AG04449 (cell line): ENCODE measurements around the gene DIAPH2.
"Not testable (repeated sequence)": the region's sequence is repeated elsewhere in the genome, so short reads cannot be mapped to it uniquely, and the experiment has no call there.

Experiments
- CTCF ChIA-PET: fragments of 350-600 bp; formaldehyde crosslinking; extraction: SDS; loops from one replicate; lab custom pipeline; 2021; ENCODE audit warnings: antibody characterized with exemption; lab: Yijun Ruan, JAX
- POLR2A ChIA-PET: fragments of 400-600, 350-600 bp; formaldehyde crosslinking; extraction: SDS; loops from one replicate; lab custom pipeline; 2020; ENCODE audit warnings: antibody characterized with exemption, inconsistent platforms; lab: Yijun Ruan, JAX
- DNase-seq: peaks from one replicate; pipeline ENCODE4 v3.0.0-alpha.2; 2010; ENCODE audit warnings: low read depth, low spot score
- H3K4me3 ChIP-seq: 2 replicates; pipeline ENCODE4 v1.5.1; 2011; ENCODE audit warnings: low read depth, mild to moderate bottlenecking, control low read depth, low read length
- CTCF ChIP-seq: IDR thresholded peaks from one replicate; pipeline ENCODE4 v1.5.1; 2011; ENCODE audit warnings: mild to moderate bottlenecking, moderate library complexity, low read length, control low read depth, inconsistent platforms; ENCODE audit not compliant: insufficient read depth; ENCODE audit errors: missing control alignments

DIAPH2 gene

GRCh38 chrX:96721354-96721753 lies 36.7 kb downstream of the DIAPH2 start:
- no peak for DNase-seq
- CTCF ChIA-PET, result no interaction called here
- no peak overlapping the region for H3K4me3 ChIP-seq
- TF ChIP-seq CTCF, result no peak
- POLR2A ChIA-PET, result no interaction called here

GRCh38 chrX:96722781-96723180 lies 38.1 kb downstream of the DIAPH2 start:
- H3K4me3 ChIP-seq, result no peak overlapping the region
- ChIA-PET CTCF (no interaction called here), POLR2A (no interaction called here)
- DNase-seq, result no peak
- TF ChIP-seq CTCF, result no peak

GRCh38 chrX:96729053-96729452 lies 44.4 kb downstream of the DIAPH2 start:
- H3K4me3 ChIP-seq, result no peak overlapping the region
- ChIA-PET CTCF (no interaction called here), POLR2A (no interaction called here)
- TF ChIP-seq CTCF, result no peak
- no peak for DNase-seq

- POLR2A ChIA-PET, result no interaction called here
- CTCF ChIA-PET, result no interaction called here
- DNase-seq, result no peak
- H3K4me3 ChIP-seq, result no peak overlapping the region
- TF ChIP-seq CTCF, result no peak
Measured at GRCh38 chrX:96729868-96730643, 45.4 kb downstream of the DIAPH2 start.

- CTCF ChIA-PET, H3K4me3 ChIP-seq, DNase-seq, POLR2A ChIA-PET: not testable (repeated sequence)
Measured at GRCh38 chrX:96731000-96731399, 46.4 kb downstream of the DIAPH2 start.

GRCh38 chrX:96743367-96744073 lies 58.9 kb downstream of the DIAPH2 start:
- CTCF ChIA-PET, result no interaction called here
- no peak for TF ChIP-seq CTCF
- POLR2A ChIA-PET, result no interaction called here
- DNase-seq, result no peak
- no peak overlapping the region for H3K4me3 ChIP-seq

- DNase-seq, result no peak
- CTCF ChIA-PET, result no interaction called here
- POLR2A ChIA-PET, result no interaction called here
- TF ChIP-seq CTCF, result no peak
- H3K4me3 ChIP-seq, result no peak overlapping the region
Measured at GRCh38 chrX:96752781-96753180, 68.1 kb downstream of the DIAPH2 start.
